Omental fat pad (tissue), 4 donors: Measurements from ENCODE around the gene FILIP1. TPM values are rescaled to one million over a fixed set of nuclear protein-coding genes. Genes with fewer than 3 reads are reported as not detected.

Experiments used
- ATAC-seq: fragments of 150-250 bp; one replicate; pipeline ENCODE4 v1.9.1; 2016; ENCODE audit warnings: mild to moderate bottlenecking, moderate library complexity; ENCODE audit not compliant: low FRiP score
- DNase-seq: peaks from one replicate; pipeline ENCODE4 v3.0.0-alpha.2; 2019; ENCODE audit warnings: low spot score
- CTCF ChIP-seq, 3 donors: fragments of 450-650 bp; IDR thresholded peaks; one replicate each; pipeline ENCODE4 v1.5.1; 2016 to 2017; ENCODE audit warnings: antibody characterized with exemption in 3 of 3, mild to moderate bottlenecking in 3 of 3, moderate library complexity in 2 of 3
- total RNA-seq, 4 donors: library from RNA; depleted of rRNA; stranded (reverse); fragments of >200 nt; gene quantifications; one replicate each; pipeline ENCODE4 v1.1.0, GENCODE V29; 2016

FILIP1 gene
- total RNA-seq, 4 donors from 2014 or later: 3.0 to 15.9 (median 5.7) TPM

GRCh38 chr6:75317503-75318206 is 175.9 kb downstream of the FILIP1 start:
- TF ChIP-seq CTCF (IDR thresholded peaks at IDR 0.05): no peak
- DNase-seq (no peak), ATAC-seq (peak; percentile 73)

DNA sequence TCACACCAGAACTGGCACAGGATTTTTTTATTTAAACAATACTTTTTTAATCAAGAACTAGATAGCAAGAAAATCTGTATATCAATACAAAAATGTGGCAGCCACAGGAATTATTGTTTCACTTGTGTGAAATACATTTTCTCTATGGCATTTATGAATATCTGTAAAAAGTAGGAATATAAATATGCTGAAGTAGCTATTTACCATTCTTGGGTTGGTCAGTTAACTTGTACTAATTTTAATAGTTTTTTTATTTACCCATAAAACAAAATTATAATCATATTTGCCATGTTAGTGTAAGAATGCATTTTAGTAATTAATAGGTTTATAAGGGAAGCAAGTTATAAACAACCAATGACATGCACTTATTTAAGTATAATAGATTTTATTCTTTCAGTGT is 177.6 kb downstream of the FILIP1 start:
- no peak for DNase-seq
- no peak for TF ChIP-seq CTCF (IDR thresholded peaks at IDR 0.05)
- ATAC-seq: no peak

GRCh38 chr6:75308250-75308988 is 185.2 kb downstream of the FILIP1 start:
- ATAC-seq (no peak), DNase-seq (no peak)
- TF ChIP-seq CTCF (IDR thresholded peaks at IDR 0.05): no peak

DNA sequence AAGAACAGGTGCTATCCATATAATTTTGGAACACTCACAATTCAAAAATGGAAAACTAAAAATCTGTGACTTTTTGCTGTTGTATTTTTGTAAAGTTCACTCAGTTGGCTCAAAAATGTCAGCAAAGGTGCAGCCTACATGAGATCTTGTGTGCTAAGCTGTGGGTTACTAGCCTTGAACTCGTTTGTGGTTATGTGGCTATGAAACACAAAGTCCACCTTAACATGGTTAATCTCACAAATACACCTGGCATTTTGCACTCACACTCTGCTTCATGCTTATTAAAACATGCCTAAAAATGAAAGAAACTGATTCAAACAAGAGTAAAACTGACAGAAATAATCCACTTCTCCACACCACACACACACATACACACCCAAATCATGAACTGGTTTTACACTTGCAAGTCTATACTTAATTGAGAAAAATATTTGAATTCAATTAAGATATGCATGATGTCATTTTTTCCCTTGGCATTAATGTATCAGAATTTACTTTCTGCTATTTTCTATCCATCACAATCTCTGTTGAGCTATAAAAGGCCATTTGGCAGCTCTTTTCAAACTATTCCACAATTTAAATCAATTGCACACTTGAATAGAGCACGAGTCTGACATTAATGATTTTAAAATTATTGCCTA is 186.1 kb downstream of the FILIP1 start:
- no peak for TF ChIP-seq CTCF (IDR thresholded peaks at IDR 0.05)
- no peak for DNase-seq
- no peak for ATAC-seq

DNA sequence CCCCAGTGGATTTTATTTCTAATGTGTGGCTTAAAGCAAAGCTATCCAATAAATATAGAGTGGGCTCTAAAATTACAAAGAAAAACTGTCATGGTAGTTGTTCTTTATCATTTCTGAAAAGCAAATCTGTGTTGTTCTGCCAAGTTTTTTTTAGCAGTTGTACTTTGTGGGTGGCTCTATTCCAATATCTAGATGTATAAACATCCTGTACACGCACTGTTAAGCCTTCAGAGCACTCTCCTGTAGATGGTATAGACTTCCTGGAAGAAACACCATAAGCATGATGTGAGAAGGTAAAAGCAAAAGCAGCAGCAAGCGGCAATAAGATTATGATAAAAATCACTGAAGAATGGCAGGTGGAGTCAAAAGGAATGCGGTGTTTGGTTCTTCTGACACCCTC is 187.5 kb downstream of the FILIP1 start:
- no peak for DNase-seq
- no peak for ATAC-seq
- TF ChIP-seq CTCF (IDR thresholded peaks at IDR 0.05): no peak

DNA sequence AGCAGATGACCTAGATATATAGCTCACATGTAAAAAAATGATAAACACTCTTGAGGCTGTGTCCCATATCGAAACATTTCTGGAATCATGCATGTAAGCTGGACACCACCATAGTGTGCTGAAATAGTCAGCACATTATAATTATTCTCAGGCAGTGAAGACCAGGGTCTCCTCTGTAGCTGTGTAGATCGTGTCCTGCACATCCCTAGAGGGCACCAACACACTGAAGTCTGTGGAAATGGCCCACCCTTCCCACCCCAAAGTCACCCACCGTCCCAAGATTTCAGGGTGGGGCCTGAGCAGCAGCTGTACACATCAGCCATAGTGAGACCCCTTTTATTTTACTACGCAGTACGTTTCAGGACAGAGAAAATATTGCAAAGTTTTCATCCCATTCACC is 188.0 kb downstream of the FILIP1 start:
- TF ChIP-seq CTCF (IDR thresholded peaks at IDR 0.05): no peak
- DNase-seq (no peak), ATAC-seq (no peak)
